Cardiac septum (tissue), 1 donor: ENCODE results near the gene TRMT2A. TPM values are rescaled to one million over a fixed set of nuclear protein-coding genes. Genes with fewer than 3 reads are reported as not detected.

Experiments used
- DNase-seq: peaks from one replicate; pipeline ENCODE4 v3.0.0-alpha.2; 2020; ENCODE audit warnings: low spot score
- intact Hi-C: fragments of 100-400 bp; cut with DNase I; formaldehyde crosslinking; loops from one replicate; pipeline ENCODE4 v1.14.0; 2022
- total RNA-seq: library from RNA; stranded (reverse); fragmentation: NEBNext Ultra II Directional; extraction: Animal tissue kit (Norgen Biotek cat#: 25700); gene quantifications from one replicate; pipeline ENCODE4 v1.2.1, GENCODE V29; 2021
- donor health status: DM: no; HTN: no; CAD: no.

Gene TRMT2A
- total RNA-seq, 1 donor from 2014 or later, result 24.0 TPM

DNA sequence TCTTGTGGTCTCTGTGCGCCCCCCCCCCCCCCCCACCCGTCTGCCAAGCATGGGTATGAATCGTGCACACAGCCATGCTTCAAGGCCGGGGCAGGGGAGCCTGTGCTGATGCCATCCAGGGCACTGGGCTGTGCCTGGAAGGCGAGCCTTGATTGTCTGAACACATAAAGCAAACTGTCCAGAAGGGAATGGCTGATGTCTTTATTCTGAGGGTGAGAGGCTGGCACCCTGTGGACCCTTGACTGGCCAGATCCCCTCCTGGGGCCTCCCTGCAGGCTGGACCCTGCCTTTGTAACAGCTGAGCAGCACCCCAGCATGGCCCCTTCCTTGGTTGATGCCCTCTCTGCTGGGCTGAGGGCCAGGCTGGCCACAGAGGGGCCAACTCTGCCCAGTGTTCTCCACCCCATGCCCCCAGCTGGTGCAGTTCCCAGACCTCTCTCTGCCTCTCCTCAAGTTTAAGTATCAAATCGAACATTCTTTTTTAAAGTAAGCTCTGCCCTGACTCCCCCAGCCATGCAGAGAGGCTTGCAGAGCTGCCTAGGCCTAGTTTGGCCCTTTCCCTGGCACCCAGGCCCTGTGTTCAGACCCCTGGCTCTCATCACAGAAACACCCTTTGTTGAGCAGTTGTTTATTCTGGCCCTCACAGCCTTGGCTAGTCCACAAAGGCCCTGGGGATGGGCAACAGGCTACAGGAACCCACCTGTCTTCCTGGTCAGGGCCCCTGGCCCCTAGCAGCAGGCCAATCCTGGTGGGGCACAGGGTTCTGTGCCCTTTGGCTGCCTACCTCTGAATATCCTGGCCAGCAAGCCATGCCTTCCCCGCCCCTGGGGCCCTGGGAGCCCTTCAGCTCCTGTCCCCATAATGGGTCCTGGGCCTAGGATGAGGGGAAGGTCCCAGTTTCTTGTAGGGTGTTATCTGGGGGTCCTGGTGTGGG, 5.1 kb downstream of the TRMT2A start:
- intact Hi-C loops, result loop anchor here (10.0 kb wide), 1 partner anchor 257 kb away; the partner anchor contains the start of genes GNB1L and RTL10

DNA sequence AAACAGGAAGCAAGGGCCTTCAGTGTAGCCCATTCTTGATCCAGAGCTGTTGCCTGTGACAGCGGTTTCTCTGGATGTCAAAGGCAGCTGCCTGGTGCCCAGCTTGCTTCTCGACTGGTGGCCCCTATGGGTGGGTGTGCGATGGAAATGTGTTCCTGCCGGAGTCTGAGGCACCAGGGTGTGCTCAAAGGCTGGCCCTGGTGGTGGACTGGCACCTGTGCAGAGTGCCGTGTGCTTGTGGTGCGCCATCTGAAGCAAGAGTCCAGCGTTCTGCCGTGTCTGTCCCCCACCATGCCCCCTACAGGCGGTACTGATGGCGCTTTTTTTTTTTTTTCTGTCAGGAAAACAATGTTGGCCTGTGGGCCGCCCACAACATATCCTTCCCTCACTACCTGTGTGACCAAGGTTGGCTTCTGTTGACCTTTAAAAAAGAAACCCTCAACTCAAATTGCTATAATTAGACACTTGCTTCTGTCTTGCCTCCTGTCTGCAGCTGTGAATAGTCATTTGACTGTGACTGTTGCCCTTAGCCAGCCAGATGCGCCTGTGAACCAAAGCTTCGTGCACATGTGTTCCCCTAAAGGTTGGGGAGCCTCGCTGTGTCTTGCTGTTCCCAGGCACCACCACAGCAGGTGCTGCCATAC, 5.9 kb downstream of the TRMT2A start:
- DNase-seq, result no peak
- intact Hi-C loops, result loop anchor here (10.0 kb wide), 1 partner anchor 256 kb away; the partner anchor contains the start of genes GNB1L and RTL10

More for the DNA sequence above, 5.1 kb downstream of the TRMT2A start:
- no peak for DNase-seq

DNA sequence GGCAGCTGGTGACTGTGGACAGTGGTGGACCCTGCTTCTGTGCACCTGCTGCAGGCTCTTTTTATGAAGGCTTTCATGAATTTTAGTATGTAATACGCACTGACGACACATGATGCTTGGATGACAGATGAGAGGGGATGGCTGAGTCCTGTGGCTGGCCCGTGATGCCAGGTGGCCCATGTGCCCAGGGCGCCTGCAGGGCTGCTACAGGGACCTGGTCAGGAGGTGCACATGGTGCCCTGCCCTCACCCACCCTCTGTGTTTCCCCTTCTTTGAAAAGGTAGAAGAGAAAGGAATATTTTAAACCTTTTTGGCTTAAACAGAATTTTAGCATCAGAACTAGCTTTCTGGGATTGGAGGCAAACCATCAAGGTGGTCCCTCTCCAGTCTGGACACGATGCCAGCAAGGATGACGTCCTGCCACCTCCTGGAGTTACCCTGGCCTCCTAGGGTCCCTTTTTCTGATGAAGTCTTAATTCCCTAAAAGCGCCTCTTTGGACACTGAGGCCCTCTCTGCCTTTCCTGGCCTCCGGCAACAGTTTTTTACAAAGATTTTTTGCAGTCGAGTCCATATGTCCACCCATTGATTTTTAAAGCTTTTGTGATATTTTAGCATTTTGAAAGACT, 6.6 kb downstream of the TRMT2A start:
- DNase-seq, result no peak
- intact Hi-C loops, result loop anchor here (10.0 kb wide), 1 partner anchor 256 kb away; the partner anchor contains the start of genes GNB1L and RTL10

DNA sequence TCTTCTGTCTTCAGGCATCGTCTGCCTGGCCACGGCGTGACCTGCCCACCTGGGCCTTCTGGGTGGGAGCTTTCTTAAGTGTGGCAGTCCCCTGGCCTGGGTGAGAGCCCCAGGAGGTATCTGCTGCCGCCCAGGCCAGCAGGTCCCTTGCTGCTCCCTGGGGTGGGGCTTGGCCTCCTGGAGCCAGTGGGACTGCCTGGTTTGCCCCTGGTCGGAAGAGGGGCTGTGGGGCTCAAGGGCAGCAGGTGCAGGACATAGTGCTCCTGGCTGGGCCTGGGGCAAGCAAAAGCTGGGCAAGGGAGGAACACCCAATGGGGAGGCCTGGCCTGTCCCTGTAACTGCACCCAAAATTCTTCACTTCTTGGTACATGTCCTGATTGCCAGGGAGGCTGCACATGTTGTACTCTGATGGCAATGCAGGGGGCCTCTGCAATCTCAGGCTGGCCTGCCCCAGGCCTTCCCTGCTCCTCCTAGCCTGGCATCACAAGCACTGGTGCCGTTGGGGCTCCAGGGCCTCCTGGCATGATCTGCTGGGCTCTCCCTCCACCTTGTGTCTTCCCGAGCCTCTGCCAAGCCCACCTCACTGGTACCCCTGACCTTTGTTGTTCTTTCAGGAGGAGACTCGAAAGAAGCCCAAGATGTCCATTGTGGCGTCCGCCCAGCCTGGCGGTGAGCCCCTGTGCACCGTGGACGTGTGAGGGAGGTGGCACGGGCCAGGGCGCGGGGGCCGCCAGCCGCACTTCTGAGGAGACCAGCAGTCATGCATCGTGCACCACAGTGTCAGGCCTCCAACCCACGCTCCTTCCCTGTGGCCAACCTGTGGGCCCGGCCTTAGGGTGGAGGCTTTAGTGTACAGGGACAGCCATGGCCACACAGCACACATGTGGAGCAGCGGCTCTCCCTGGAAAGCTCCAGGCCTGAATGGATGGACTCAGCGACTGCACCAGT, 7.3 kb downstream of the TRMT2A start:
- intact Hi-C loops, result loop anchor here (10.0 kb wide), 1 partner anchor 255 kb away; the partner anchor contains the start of genes GNB1L and RTL10
- DNase-seq, result no peak

- intact Hi-C loops, result no loop called here
These were observed 8.2 kb downstream of the TRMT2A start for GRCh38 chr22:20108757-20109230.

DNA sequence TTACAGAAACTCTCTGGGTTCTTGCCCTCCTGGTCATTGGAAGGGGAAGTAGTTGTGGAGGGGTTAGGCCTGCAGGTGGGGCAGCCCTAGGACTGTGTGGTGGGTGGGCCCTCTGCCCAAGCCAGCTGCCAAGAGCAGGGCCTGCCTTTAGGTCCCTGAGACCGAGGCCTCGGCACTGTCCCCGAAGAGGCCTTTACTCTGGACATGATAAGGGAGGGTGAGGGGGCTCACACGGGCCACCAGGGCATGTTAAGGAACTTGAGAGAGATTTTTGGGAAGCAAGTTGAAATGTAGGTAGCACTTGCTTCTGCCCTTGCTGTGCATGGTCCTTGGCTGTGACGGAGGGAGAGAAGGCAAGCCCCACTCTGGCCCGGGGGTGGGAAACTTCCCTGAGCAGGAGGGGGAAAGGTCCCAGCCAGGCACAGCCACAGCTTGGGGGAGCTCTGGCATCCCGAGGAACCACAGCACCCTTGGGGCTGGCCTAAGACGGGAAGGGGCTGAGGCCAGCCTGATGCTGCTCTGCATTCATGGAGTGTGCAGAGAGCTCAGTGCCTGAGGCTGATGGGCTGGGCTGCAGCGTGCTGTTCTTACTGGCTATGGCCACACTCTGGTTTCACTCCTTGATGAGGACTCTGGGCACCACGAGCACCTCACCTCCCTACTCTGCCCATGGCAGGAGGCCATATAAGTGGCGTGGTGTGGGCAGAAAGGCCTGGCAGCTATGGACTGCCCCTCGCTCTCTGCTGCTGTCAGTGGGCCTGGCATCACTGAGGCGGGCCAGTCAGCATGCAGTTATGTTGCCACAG, 8.9 kb downstream of the TRMT2A start:
- DNase-seq, result no peak
- intact Hi-C loops, result no loop called here

More at GRCh38 chr22:20108757-20109230, 8.2 kb downstream of the TRMT2A start:
- DNase-seq, result no peak

GRCh38 chr22:20107471-20107901, 9.5 kb downstream of the TRMT2A start:
- DNase-seq, result no peak
- intact Hi-C loops, result no loop called here

- intact Hi-C loops, result no loop called here
- DNase-seq, result no peak
These were observed 10.2 kb downstream of the TRMT2A start for GRCh38 chr22:20106849-20107237.

DNA sequence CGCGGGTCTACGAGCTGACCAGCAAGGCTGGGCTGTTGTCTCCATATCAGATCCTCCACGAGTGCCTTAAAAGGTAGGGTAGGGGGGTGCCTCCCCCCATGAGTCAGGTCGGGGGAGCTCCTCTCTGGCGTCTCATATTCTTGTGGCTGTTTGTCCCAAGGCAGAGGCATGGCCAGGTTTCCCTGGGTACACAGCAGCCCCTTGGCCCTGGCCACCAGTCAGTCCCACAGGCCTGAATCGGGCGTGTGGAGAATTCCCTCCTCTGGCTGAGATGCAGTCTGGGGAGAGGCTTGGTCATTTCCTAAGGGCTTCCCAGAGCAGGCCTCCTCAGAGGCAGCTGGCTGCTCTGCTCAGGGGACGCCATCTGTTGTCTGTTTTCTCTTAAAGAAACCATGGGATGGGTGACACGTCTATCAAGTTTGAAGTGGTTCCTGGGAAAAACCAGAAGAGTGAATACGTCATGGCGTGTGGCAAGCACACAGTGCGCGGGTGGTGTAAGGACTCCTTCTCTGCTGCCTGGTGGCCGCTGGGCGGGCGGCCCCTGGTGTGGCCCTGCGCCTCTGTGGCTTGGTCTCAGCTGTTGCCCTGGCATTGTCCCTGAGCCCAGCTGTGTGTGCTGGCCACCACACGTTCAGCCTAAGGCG, 10.7 kb downstream of the TRMT2A start:
- intact Hi-C loops, result no loop called here

GRCh38 chr22:20105456-20106204, 11.4 kb downstream of the TRMT2A start:
- DNase-seq, result no peak
- intact Hi-C loops, result no loop called here

More for the DNA sequence above, 10.7 kb downstream of the TRMT2A start:
- DNase-seq, result no peak

GRCh38 chr22:20102203-20102780, 14.7 kb downstream of the TRMT2A start:
- intact Hi-C loops, result no loop called here
- no peak for DNase-seq

DNA sequence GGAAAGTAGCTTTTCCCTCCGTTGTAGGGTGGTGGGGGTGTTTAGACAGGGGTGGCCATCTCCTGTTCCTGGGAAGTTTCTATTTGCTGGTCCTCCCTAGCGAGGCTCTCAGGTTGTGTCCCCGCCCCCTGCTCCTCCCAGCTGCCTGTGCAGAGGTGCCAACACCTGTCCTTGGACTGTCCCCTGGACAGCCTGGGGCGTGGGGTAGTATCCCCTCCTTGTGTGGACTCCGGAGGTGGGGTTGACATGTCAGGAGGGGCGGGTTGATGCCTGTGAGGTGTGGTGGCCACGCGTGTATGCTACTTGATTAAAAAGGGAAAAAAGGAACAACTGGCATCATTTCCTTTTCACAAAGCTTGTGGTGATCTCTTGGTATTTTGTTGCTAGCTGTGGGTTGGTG, 15.4 kb downstream of the TRMT2A start:
- intact Hi-C loops, result no loop called here
- DNase-seq, result no peak

DNA sequence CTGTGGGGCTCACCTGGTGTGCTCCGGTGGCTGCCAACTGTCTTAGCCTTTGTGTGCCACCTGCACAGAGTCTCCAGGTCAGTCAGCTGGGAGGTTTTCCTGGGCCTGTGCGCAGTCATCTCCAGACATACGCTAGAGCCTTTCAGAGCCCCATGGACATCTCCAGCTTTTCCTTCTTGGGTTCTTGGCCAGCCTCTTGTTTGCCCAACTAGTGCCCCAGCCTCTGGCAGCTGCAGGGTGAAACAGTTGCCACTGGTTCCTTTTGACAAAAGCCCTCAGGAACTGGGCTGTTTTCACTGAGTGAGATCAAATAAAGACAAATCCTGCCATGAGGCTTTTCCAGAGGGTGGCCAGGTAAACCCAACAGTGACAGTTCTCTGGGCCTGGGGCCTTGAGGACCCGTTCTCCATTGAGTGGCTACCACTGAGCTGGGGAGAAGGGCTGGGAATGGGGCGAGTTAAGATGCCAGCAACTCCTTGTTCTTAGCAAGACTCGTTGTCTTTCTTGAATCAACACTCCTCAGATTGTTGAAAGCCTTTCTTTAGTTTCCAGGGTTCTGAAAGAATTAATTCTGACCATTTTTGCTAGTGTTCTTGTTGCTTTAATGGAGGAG, 17.8 kb downstream of the TRMT2A start:
- intact Hi-C loops, result no loop called here
- DNase-seq, result no peak

- intact Hi-C loops, result no loop called here
- no peak for DNase-seq
These were observed 20.2 kb downstream of the TRMT2A start for GRCh38 chr22:20096574-20097420.

DNA sequence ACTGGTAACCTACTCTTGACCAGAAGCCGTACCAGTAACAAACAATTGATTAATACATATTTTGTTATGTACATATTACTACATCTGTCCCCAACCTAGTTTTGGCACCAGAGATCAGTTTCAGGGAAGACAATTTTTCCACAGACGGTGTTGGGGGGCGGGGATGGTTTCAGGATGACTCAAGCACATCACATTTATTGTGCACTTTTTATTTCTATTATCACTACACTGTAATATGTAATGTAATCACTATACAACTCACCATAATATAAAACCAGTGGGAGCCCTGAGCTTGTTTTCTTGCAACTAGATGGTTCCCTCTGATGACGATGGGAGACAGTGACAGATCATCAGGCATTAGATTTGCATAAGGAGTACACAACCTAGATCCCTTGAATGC, 21.5 kb downstream of the TRMT2A start:
- DNase-seq, result no peak
- intact Hi-C loops, result no loop called here
